ENCODE measurements around the gene SP140.

GRCh38 chr2:230221493-230221892 lies 4.0 kb upstream of the SP140 start:
- TF ChIP-seq CTCF (IDR thresholded peaks at IDR 0.05) = no peak
- no peak for TF ChIP-seq POLR2A (IDR thresholded peaks at IDR 0.05)

Measured in suprapubic skin (tissue), 3 donors.